HepG2 (cell line): Measurements from ENCODE around the gene IL1RL1. TPM values are rescaled to one million over a fixed set of nuclear protein-coding genes. Genes with fewer than 3 reads are reported as not detected.

Experiments
- ATAC-seq: fragments of 200-7000 bp; cut with Tn5 transposase; 3 replicates; pipeline ENCODE4 v1.9.1; 2020; ENCODE audit warnings: mild to moderate bottlenecking, moderate library complexity
- BruUV-seq: library from RNA; stranded (reverse); fragments of 400-500 nt; replicated peaks from 2 replicates; lab custom pipeline; 2021; lab: Mats Ljungman, UMichigan
- CTCF ChIA-PET: fragments of 300-600 bp; formaldehyde crosslinking; extraction: SDS; loops from one replicate; lab custom pipeline; 2021; ENCODE audit warnings: low total read pairs, inconsistent platforms, low intra/inter-chr PET ratio; lab: Yijun Ruan, JAX
- POLR2A ChIA-PET: fragments of 350-600 bp; sonication (Branson Sonifier 250); formaldehyde crosslinking; loops from one replicate; lab custom pipeline; 2020; ENCODE audit warnings: antibody characterized with exemption, inconsistent platforms; lab: Yijun Ruan, JAX
- DNase-seq: peaks from one replicate; pipeline ENCODE4 v3.0.0-alpha.2; 2015; ENCODE audit warnings: low spot score
- FAIRE-seq: peaks from 3 replicates; lab custom pipeline; 2011; peaks lifted over from hg19 to GRCh38; lab: Jason Lieb, UNC
- H2AFZ ChIP-seq: one replicate; pipeline ENCODE4 v1.6.1; 2011; ENCODE audit warnings: low read length, inconsistent platforms
- H3K27ac ChIP-seq: fragments of 300-600 bp; 3 replicates; pipeline ENCODE4 v1.8.0; 2011; ENCODE audit warnings: mixed run types, mild to moderate bottlenecking, mixed read lengths, low read length, inconsistent platforms; ENCODE audit not compliant: insufficient read depth; ENCODE audit errors: extremely low read length
- H3K27me3 ChIP-seq, 2 experiments: fragments of 200-600 bp in 1 of 2; 2 replicates in 1 of 2; 3 replicates in 1 of 2; pipeline versions ENCODE4 v1.6.0 to v1.8.0; 2011; ENCODE audit warnings: low read length in 2 of 2, mild to moderate bottlenecking in 2 of 2, moderate library complexity in 2 of 2, inconsistent platforms in 1 of 2; ENCODE audit not compliant: insufficient read depth in 2 of 2, control insufficient read depth in 1 of 2
- H3K36me3 ChIP-seq, 2 experiments: fragments of 200-600 bp in 1 of 2; replicated peaks in 1 of 2; 2 replicates in 1 of 2; 3 replicates in 1 of 2; pipeline versions ENCODE4 v1.5.1 to v1.8.0; 2011; ENCODE audit warnings: low read length in 2 of 2, inconsistent platforms in 1 of 2; ENCODE audit not compliant: insufficient read depth in 2 of 2, control insufficient read depth in 1 of 2
- H3K4me1 ChIP-seq: 2 replicates; pipeline ENCODE4 v1.5.1; 2012; ENCODE audit warnings: low read length, inconsistent platforms; ENCODE audit not compliant: insufficient read depth
- H3K4me2 ChIP-seq: 2 replicates; pipeline ENCODE4 v1.6.0; 2011; ENCODE audit warnings: low read depth, low read length, inconsistent platforms
- H3K4me3 ChIP-seq, 3 experiments: fragments of 200-600 bp in 1 of 3; sonication (generic), shearing (Covaris generic) in 1 of 3; replicated peaks in 1 of 3; 2 replicates each; pipeline ENCODE4 v1.5.1; 2011 to 2016; ENCODE audit warnings: low read length in 3 of 3, inconsistent platforms in 2 of 3, low read depth in 2 of 3, mild to moderate bottlenecking in 2 of 3, control low read depth in 1 of 3, mixed read lengths in 1 of 3; ENCODE audit not compliant: insufficient read depth in 1 of 3
- H3K79me2 ChIP-seq: one replicate; pipeline ENCODE4 v1.6.1; 2011; ENCODE audit warnings: low read length, inconsistent platforms; ENCODE audit not compliant: insufficient read depth
- H3K9ac ChIP-seq: 2 replicates; pipeline ENCODE4 v1.6.0; 2011; ENCODE audit warnings: mild to moderate bottlenecking, low read depth, low read length, inconsistent platforms; ENCODE audit not compliant: insufficient read depth
- H3K9me3 ChIP-seq: 2 replicates; pipeline ENCODE4 v1.5.1; 2012; ENCODE audit warnings: mild to moderate bottlenecking, low read length
- H4K20me1 ChIP-seq: 2 replicates; pipeline ENCODE4 v1.6.0; 2011; ENCODE audit warnings: inconsistent platforms, mild to moderate bottlenecking, low read length, moderate library complexity; ENCODE audit not compliant: insufficient read depth
- AGO1 ChIP-seq: fragments of 200-400 bp; formaldehyde crosslinking; IDR thresholded peaks from 2 replicates; pipeline ENCODE4 v1.6.1; 2017; ENCODE audit warnings: mild to moderate bottlenecking, low read depth, low read length, moderate library complexity; ENCODE audit not compliant: poor library complexity, severe bottlenecking
- BHLHE40 ChIP-seq: IDR thresholded peaks from 2 replicates; pipeline ENCODE4 v1.6.1; 2011; ENCODE audit warnings: low read length, improper control_type of control experiment
- CCAR2 ChIP-seq: fragments of 200-400 bp; formaldehyde crosslinking; optimal IDR thresholded peaks from 2 replicates; pipeline ENCODE3; 2018; ENCODE audit warnings: low read depth, mild to moderate bottlenecking, low read length, moderate library complexity
- PPARG ChIP-seq: conservative IDR thresholded peaks from 2 replicates; pipeline ENCODE4 v1.6.1; 2016; ENCODE audit warnings: missing biosample characterization, missing genetic modification reagents
- SMARCC2 ChIP-seq: fragments of 450-650 bp; IDR thresholded peaks from 2 replicates; pipeline ENCODE4 v1.6.1; 2017; ENCODE audit warnings: antibody characterized with exemption, mild to moderate bottlenecking
- SP2 ChIP-seq: sonication (generic); formaldehyde crosslinking; IDR thresholded peaks from 2 replicates; pipeline ENCODE4 v1.5.1; 2020; ENCODE audit warnings: mild to moderate bottlenecking, missing genetic modification reagents
- SP5 ChIP-seq: IDR thresholded peaks from 2 replicates; pipeline ENCODE4 v1.6.1; 2016; ENCODE audit warnings: low read depth, borderline replicate concordance
- TCF7L2 ChIP-seq: IDR thresholded peaks from 2 replicates; pipeline ENCODE4 v1.6.1; 2011; ENCODE audit warnings: mild to moderate bottlenecking, low read depth, low read length, moderate library complexity
- ZBTB7A ChIP-seq: sonication (generic); formaldehyde crosslinking; IDR thresholded peaks from 2 replicates; pipeline ENCODE4 v1.8.0; 2022; ENCODE audit warnings: mild to moderate bottlenecking, missing genetic modification reagents
- ZFP62 ChIP-seq: sonication (generic); formaldehyde crosslinking; IDR thresholded peaks from 2 replicates; pipeline ENCODE4 v1.4.0; 2020; ENCODE audit warnings: missing genetic modification reagents
- ZNF232 ChIP-seq: sonication (generic); formaldehyde crosslinking; IDR thresholded peaks from 2 replicates; pipeline ENCODE4 v1.4.0; 2020; ENCODE audit warnings: missing genetic modification reagents, borderline replicate concordance
- ZNF296 ChIP-seq: sonication (generic); formaldehyde crosslinking; conservative IDR thresholded peaks from 2 replicates; pipeline ENCODE4 v1.5.0; 2020; ENCODE audit warnings: mild to moderate bottlenecking, missing genetic modification reagents
- ZNF318 ChIP-seq: sonication (generic); formaldehyde crosslinking; IDR thresholded peaks from 2 replicates; pipeline ENCODE4 v1.4.0; 2020; ENCODE audit warnings: mild to moderate bottlenecking, missing genetic modification reagents
- ZNF331 ChIP-seq: sonication (generic); formaldehyde crosslinking; IDR thresholded peaks from 2 replicates; pipeline ENCODE4 v1.4.0; 2020; ENCODE audit warnings: missing genetic modification reagents
- ZNF691 ChIP-seq: sonication (generic); formaldehyde crosslinking; IDR thresholded peaks from 2 replicates; pipeline ENCODE4 v1.4.0; 2020; ENCODE audit warnings: missing genetic modification reagents, low read depth, mild to moderate bottlenecking, borderline replicate concordance
- WGBS: methylation state at CpG from one replicate; pipeline ENCODE4 v1.1.6; 2017; ENCODE audit warnings: low lambda C conversion rate; 5-methylcytosine and 5-hydroxymethylcytosine counted together
- in situ Hi-C: cut with HindIII; loops from 2 replicates; pipeline ENCODE4 v1.10.0; 2017; ENCODE audit warnings: low pct_unique_long_range_greater_than_20kb; ENCODE audit not compliant: extremely low pct_ligation_motif_present
- intact Hi-C: fragments of 100-400 bp; cut with micrococcal nuclease; formaldehyde crosslinking; loops from one replicate; pipeline ENCODE4 v1.10.0; 2022; ENCODE audit not compliant: unreplicated experiment
- polyA plus RNA-seq, 8 experiments: library from polyadenylated mRNA; depleted of rRNA in 3 of 8; stranded (reverse) in 7 of 8; unstranded in 1 of 8; fragments of >200 nt; fragmentation: Illumina TruSeq in 4 of 8; extraction: Trizol in 4 of 8; gene quantifications; 2 replicates each; pipeline versions ENCODE4 v1.2.1 to v1.2.3, GENCODE V29; 2011 to 2016; ENCODE audit warnings: low read depth in 4 of 8, missing spikeins in 1 of 8, mixed read lengths in 1 of 8; ENCODE audit not compliant: insufficient read depth in 1 of 8
- total RNA-seq, 5 experiments: library from RNA; depleted of rRNA; stranded (reverse); fragments of >200 nt; fragmentation: Illumina TruSeq; extraction: Trizol; gene quantifications; 2 replicates each; pipeline ENCODE4 v1.2.3, GENCODE V29; 2016; ENCODE audit warnings: low read depth in 1 of 5
- TF ChIP-seq, protein P1 (sequence below), 2 experiments: fragments of 450-650 bp in 1 of 2; sonication (generic) in 1 of 2; formaldehyde crosslinking; IDR thresholded peaks; 2 replicates each; pipeline versions ENCODE4 v1.5.0 to v1.8.0; 2020 to 2022; ENCODE audit warnings: mild to moderate bottlenecking in 1 of 2, missing genetic modification reagents in 1 of 2

Gene IL1RL1
- total and polyA plus RNA-seq, 2 of the 13 experiments (the other 11 are each of a cell fraction or from before 2014, with no cell fraction given), result 0.02 to 0.03 TPM

DNA sequence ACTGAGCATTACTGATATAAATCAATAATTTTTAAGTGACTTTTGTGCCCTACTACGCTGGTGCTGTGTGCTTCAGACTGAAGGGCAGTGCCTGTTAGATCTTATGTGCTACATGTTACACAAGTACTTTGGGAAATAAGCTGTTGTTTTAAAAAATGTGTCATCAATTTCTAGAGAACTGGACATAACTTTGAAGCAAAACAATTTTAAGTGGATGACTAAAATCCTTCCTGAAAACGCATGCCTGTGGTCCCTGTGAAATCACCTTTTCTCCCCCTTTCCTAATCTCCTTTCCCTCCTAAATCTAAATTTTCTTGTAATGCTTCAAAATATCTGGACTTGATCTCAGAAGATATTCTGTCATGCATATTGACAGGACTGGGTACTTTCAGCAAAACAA is 7.1 kb upstream of the IL1RL1 start:
- ChIA-PET CTCF (no interaction called here), POLR2A (no interaction called here)
- FAIRE-seq, result no peak
- 4% methylated on average over 2 of the region's 2 CpGs for WGBS
- Histone ChIP-seq H3K9ac (no peak overlapping the region), H4K20me1 (no peaks in the 10 kb centered on the region), H3K4me3 (no peak overlapping the region), H3K9me3 (no peaks in the 10 kb centered on the region), H2AFZ (no peak overlapping the region), H3K4me1 (no peaks in the 10 kb centered on the region), H3K27ac (no peak overlapping the region), H3K4me2 (no peak overlapping the region), H3K79me2 (no peaks in the 10 kb centered on the region), H3K36me3 (no peaks in the 10 kb centered on the region), H3K27me3 (peaks cover 1 to 10% of the 10 kb centered on the region in 2 experiments; a peak in 2 of 5 replicates)
- BruUV-seq, result no TSS peak
- in situ Hi-C loops (no loop called here), intact Hi-C loops (no loop called here)
- ATAC-seq, result no peak
- DNase-seq, result no peak
- TF ChIP-seq CCAR2 (no peak), SMARCC2 (no peak), SP5 (no peak), PPARG (CRISPR knock-in tag) (no peak), ZNF331 (CRISPR knock-in tag) (no peak), ZNF232 (CRISPR knock-in tag) (no peak), BHLHE40 (no peak), TCF7L2 (no peak), ZNF318 (CRISPR knock-in tag) (no peak), ZFP62 (CRISPR knock-in tag) (no peak), ZNF296 (no peak), AGO1 (no peak), ZNF691 (CRISPR knock-in tag) (no peak), ZBTB7A (no peak), SP2 (CRISPR knock-in tag) (no peak)
- TF ChIP-seq, protein P1, sequence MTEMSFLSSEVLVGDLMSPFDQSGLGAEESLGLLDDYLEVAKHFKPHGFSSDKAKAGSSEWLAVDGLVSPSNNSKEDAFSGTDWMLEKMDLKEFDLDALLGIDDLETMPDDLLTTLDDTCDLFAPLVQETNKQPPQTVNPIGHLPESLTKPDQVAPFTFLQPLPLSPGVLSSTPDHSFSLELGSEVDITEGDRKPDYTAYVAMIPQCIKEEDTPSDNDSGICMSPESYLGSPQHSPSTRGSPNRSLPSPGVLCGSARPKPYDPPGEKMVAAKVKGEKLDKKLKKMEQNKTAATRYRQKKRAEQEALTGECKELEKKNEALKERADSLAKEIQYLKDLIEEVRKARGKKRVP (CRISPR knock-in tag; IDR thresholded peaks at IDR 0.05), result no peak
